ENCODE results near the gene PTPN14.

Gene PTPN14

DNA sequence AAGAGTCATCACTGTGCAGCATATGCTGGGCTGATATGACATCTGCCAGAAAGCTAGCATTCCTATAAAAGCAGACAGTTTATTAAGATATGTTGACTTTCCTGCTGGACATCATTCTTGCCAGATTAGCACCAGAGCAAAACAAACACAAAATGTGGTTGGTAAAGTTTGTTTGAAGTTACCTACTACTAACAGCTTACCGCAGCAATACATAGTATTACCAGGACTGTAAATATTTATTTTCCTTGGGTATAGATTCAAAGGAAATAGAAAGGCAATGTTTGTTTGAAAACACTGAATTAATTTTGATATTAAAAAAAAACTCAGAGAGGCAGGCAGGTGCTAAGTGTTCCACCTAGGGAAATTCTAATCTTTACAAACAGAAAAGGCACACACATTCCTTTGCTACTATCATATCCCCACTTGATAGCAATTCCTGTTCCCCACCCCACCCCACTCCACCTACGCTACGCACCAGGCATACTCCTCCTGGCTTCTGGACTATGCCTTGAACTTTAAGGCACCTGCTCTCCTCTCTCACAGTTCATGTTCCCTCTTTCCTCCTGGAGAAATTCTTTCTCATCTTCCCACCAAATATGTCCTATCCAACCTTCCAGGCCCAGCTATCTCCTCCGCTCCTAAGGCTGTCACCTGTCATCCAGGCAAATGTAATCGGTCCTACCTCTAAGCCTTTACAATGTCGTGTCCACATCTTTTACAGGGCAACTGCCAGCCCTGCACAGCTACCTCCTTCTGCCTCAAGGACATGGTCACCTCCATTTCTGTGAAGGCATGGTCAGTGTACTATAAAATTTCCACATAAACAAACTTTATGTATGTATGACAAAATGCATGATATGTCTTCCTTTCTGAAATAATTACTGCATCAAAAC, 34.7 kb downstream of the PTPN14 start:
- Histone ChIP-seq H3K79me2 (ENCODE audit: low read length) (no peaks in the 10 kb centered on the region), H2AFZ (ENCODE audit: low read length) (no peak overlapping the region), H3K4me1 (ENCODE audit: low read length) (no peaks in the 10 kb centered on the region), H3K4me3 (ENCODE audit: low read length) (no peak overlapping the region), H3K36me3 (replicated peaks; ENCODE audit: insufficient read depth, low read length) (no peaks in the 10 kb centered on the region), H3F3A (ENCODE audit: insufficient read depth, low read length) (no peaks in the 10 kb centered on the region), H3K9me2 (replicated peaks; ENCODE audit: insufficient read depth, low read length) (no peaks in the 10 kb centered on the region), H3K27ac (ENCODE audit: low read length) (no peak overlapping the region), H3K27me3 (replicated peaks; ENCODE audit: insufficient read depth, low read length) (no peaks in the 10 kb centered on the region), H4K20me1 (ENCODE audit: insufficient read depth, low read length) (no peaks in the 10 kb centered on the region), H3K9ac (ENCODE audit: low read length) (no peak overlapping the region), H3K9me3 (replicated peaks; ENCODE audit: insufficient read depth, low read length) (no peaks in the 10 kb centered on the region), H3K4me2 (ENCODE audit: low read depth, low read length) (no peak overlapping the region)
- TF ChIP-seq EZH2 (optimal IDR thresholded peaks at IDR 0.05; ENCODE audit: low read depth, low read length) (no peak), EZH2phosphoT487 (IDR thresholded peaks at IDR 0.05; ENCODE audit: low read length) (no peak)
- TF ChIP-seq, protein P1, sequence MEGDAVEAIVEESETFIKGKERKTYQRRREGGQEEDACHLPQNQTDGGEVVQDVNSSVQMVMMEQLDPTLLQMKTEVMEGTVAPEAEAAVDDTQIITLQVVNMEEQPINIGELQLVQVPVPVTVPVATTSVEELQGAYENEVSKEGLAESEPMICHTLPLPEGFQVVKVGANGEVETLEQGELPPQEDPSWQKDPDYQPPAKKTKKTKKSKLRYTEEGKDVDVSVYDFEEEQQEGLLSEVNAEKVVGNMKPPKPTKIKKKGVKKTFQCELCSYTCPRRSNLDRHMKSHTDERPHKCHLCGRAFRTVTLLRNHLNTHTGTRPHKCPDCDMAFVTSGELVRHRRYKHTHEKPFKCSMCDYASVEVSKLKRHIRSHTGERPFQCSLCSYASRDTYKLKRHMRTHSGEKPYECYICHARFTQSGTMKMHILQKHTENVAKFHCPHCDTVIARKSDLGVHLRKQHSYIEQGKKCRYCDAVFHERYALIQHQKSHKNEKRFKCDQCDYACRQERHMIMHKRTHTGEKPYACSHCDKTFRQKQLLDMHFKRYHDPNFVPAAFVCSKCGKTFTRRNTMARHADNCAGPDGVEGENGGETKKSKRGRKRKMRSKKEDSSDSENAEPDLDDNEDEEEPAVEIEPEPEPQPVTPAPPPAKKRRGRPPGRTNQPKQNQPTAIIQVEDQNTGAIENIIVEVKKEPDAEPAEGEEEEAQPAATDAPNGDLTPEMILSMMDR (IDR thresholded peaks at IDR 0.05; ENCODE audit: low read length), result no peak
- DNase-seq, result no peak

GRCh38 chr1:214515544-214516433, 35.6 kb downstream of the PTPN14 start:
- no peaks in the 10 kb centered on the region for H3K79me2 ChIP-seq (ENCODE audit: low read length)
- H3K36me3 ChIP-seq (replicated peaks; ENCODE audit: insufficient read depth, low read length), result no peaks in the 10 kb centered on the region
- no peaks in the 10 kb centered on the region for H3K9me3 ChIP-seq (replicated peaks; ENCODE audit: insufficient read depth, low read length)
- no peaks in the 10 kb centered on the region for H4K20me1 ChIP-seq (ENCODE audit: insufficient read depth, low read length)
- H3F3A ChIP-seq (ENCODE audit: insufficient read depth, low read length), result no peaks in the 10 kb centered on the region
- H3K9ac ChIP-seq (ENCODE audit: low read length), result no peak overlapping the region
- no peaks in the 10 kb centered on the region for H3K4me1 ChIP-seq (ENCODE audit: low read length)
- DNase-seq, result no peak
- no peaks in the 10 kb centered on the region for H3K9me2 ChIP-seq (replicated peaks; ENCODE audit: insufficient read depth, low read length)
- no peak overlapping the region for H3K4me3 ChIP-seq (ENCODE audit: low read length)
- H2AFZ ChIP-seq (ENCODE audit: low read length), result no peak overlapping the region
- no peak overlapping the region for H3K4me2 ChIP-seq (ENCODE audit: low read depth, low read length)
- TF ChIP-seq, protein P1 (IDR thresholded peaks at IDR 0.05; ENCODE audit: low read length), result no peak
- TF ChIP-seq EZH2 (optimal IDR thresholded peaks at IDR 0.05; ENCODE audit: low read depth, low read length), result no peak
- TF ChIP-seq EZH2phosphoT487 (IDR thresholded peaks at IDR 0.05; ENCODE audit: low read length), result no peak
- H3K27ac ChIP-seq (ENCODE audit: low read length), result no peak overlapping the region
- H3K27me3 ChIP-seq (replicated peaks; ENCODE audit: insufficient read depth, low read length), result no peaks in the 10 kb centered on the region

GRCh38 chr1:214514819-214515383, 36.5 kb downstream of the PTPN14 start:
- Histone ChIP-seq H4K20me1 (ENCODE audit: insufficient read depth, low read length) (no peaks in the 10 kb centered on the region), H3K27me3 (replicated peaks; ENCODE audit: insufficient read depth, low read length) (no peaks in the 10 kb centered on the region), H3F3A (ENCODE audit: insufficient read depth, low read length) (no peaks in the 10 kb centered on the region), H3K79me2 (ENCODE audit: low read length) (no peaks in the 10 kb centered on the region), H2AFZ (ENCODE audit: low read length) (no peak overlapping the region), H3K4me2 (ENCODE audit: low read depth, low read length) (no peak overlapping the region), H3K27ac (ENCODE audit: low read length) (no peak overlapping the region), H3K4me1 (ENCODE audit: low read length) (no peaks in the 10 kb centered on the region), H3K9me2 (replicated peaks; ENCODE audit: insufficient read depth, low read length) (no peaks in the 10 kb centered on the region), H3K4me3 (ENCODE audit: low read length) (no peak overlapping the region), H3K36me3 (replicated peaks; ENCODE audit: insufficient read depth, low read length) (no peaks in the 10 kb centered on the region), H3K9me3 (replicated peaks; ENCODE audit: insufficient read depth, low read length) (no peaks in the 10 kb centered on the region), H3K9ac (ENCODE audit: low read length) (no peak overlapping the region)
- DNase-seq, result no peak
- TF ChIP-seq EZH2 (optimal IDR thresholded peaks at IDR 0.05; ENCODE audit: low read depth, low read length) (no peak), EZH2phosphoT487 (IDR thresholded peaks at IDR 0.05; ENCODE audit: low read length) (no peak)
- TF ChIP-seq, protein P1 (IDR thresholded peaks at IDR 0.05; ENCODE audit: low read length), result no peak
